Adrenal gland (tissue), 5 donors: ENCODE measurements around the gene KIFC3.

Experiments used
- POLR2A ChIP-seq, 2 donors: fragments of 450-650 bp; IDR thresholded peaks; one replicate each; pipeline ENCODE4 v1.6.1; 2017; ENCODE audit warnings: antibody characterized with exemption in 2 of 2, mild to moderate bottlenecking in 2 of 2, moderate library complexity in 1 of 2
- TF ChIP-seq, protein P1 (sequence below), 6 experiments: fragments of 450-650 bp in 4 of 6; fragments of 200-600 bp in 2 of 6; sonication (generic) in 1 of 6; IDR thresholded peaks; 1 replicate in 5 of 6; 2 replicates in 1 of 6; pipeline versions ENCODE4 v1.5.1 to v1.8.0; 2016 to 2021; ENCODE audit warnings: antibody characterized with exemption in 6 of 6, mild to moderate bottlenecking in 2 of 6, moderate library complexity in 1 of 6
- donor health status: DM: no; HTN: no; CAD: no.

DNA sequence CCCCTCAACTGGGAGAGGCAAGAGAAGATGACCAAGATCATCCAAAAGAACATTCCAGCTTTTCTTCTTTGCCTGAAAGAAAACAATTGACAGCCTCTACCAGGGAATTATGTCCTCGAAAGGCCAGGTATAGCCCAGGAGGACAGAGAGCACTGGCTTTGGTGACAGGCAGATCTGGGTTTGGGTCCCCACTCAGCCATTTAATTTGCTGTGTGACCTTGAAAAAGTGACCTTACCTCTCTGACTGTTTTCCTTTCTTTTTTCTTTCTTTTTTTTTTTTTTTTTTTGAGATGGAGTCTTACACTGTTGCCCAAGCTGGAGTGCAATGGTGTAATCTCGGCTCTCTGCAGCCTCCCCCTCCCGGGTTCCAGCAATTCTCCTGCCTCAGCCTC is 27.7 kb upstream of the KIFC3 start:
- TF ChIP-seq POLR2A (IDR thresholded peaks at IDR 0.05): no peak
- TF ChIP-seq, protein P1, sequence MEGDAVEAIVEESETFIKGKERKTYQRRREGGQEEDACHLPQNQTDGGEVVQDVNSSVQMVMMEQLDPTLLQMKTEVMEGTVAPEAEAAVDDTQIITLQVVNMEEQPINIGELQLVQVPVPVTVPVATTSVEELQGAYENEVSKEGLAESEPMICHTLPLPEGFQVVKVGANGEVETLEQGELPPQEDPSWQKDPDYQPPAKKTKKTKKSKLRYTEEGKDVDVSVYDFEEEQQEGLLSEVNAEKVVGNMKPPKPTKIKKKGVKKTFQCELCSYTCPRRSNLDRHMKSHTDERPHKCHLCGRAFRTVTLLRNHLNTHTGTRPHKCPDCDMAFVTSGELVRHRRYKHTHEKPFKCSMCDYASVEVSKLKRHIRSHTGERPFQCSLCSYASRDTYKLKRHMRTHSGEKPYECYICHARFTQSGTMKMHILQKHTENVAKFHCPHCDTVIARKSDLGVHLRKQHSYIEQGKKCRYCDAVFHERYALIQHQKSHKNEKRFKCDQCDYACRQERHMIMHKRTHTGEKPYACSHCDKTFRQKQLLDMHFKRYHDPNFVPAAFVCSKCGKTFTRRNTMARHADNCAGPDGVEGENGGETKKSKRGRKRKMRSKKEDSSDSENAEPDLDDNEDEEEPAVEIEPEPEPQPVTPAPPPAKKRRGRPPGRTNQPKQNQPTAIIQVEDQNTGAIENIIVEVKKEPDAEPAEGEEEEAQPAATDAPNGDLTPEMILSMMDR (IDR thresholded peaks at IDR 0.05): no peak
